ENCODE results near the gene EIF4G3. TPM values are rescaled to one million over a fixed set of nuclear protein-coding genes. Genes with fewer than 3 reads are reported as not detected.

The EIF4G3 gene
- total RNA-seq, 4 donors from 2014 or later: 82.1 to 143 (median 101) TPM

DNA sequence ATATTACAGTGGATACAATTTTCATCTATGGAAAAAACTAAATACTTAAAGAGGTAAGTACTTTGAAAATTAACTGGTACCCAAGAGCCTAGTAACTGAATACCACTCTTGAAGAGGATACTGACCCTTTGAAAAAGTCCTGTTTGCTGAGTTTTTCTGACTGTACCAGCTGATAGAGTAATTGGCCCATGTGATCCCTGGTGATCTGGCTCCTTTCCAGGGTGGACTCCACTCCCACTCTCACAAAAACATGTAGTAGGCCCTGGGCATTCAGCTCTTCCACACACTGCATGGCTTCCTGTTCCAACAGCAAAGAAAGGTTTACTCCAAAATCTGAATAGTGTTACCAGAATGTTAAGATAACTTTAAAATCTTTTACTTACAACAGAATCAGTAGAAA lies 336.0 kb downstream of the EIF4G3 start:
- H3K4me3 ChIP-seq: no peak overlapping the region
- DNase-seq: no peak
- no peaks in the 10 kb centered on the region for H3K9me3 ChIP-seq
- H3K27me3 ChIP-seq: no peaks in the 10 kb centered on the region
- TF ChIP-seq POLR2AphosphoS5 (IDR thresholded peaks at IDR 0.05): no peak
- no peak for TF ChIP-seq EP300 (IDR thresholded peaks at IDR 0.05; ENCODE audit: low read depth)
- TF ChIP-seq POLR2A (IDR thresholded peaks at IDR 0.05): no peak
- TF ChIP-seq, protein P1, sequence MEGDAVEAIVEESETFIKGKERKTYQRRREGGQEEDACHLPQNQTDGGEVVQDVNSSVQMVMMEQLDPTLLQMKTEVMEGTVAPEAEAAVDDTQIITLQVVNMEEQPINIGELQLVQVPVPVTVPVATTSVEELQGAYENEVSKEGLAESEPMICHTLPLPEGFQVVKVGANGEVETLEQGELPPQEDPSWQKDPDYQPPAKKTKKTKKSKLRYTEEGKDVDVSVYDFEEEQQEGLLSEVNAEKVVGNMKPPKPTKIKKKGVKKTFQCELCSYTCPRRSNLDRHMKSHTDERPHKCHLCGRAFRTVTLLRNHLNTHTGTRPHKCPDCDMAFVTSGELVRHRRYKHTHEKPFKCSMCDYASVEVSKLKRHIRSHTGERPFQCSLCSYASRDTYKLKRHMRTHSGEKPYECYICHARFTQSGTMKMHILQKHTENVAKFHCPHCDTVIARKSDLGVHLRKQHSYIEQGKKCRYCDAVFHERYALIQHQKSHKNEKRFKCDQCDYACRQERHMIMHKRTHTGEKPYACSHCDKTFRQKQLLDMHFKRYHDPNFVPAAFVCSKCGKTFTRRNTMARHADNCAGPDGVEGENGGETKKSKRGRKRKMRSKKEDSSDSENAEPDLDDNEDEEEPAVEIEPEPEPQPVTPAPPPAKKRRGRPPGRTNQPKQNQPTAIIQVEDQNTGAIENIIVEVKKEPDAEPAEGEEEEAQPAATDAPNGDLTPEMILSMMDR (IDR thresholded peaks at IDR 0.05): no peak
- intact Hi-C loops (cut with DNase I; ENCODE audit: low total_unique reads): no loop called here
- H3K36me3 ChIP-seq: peaks cover 0 to 17% (median 6%) of the 10 kb centered on the region in 4 donors
- no peak overlapping the region for H3K27ac ChIP-seq
- no peaks in the 10 kb centered on the region for H3K4me1 ChIP-seq
- in situ Hi-C loops (cut with MboI; ENCODE audit: low pct_ligation_motif_present in 1 of 4, low pct_unique_long_range_greater_than_20kb in 1 of 4, low sequenced_read_pairs in 3 of 4): no loop called here

DNA sequence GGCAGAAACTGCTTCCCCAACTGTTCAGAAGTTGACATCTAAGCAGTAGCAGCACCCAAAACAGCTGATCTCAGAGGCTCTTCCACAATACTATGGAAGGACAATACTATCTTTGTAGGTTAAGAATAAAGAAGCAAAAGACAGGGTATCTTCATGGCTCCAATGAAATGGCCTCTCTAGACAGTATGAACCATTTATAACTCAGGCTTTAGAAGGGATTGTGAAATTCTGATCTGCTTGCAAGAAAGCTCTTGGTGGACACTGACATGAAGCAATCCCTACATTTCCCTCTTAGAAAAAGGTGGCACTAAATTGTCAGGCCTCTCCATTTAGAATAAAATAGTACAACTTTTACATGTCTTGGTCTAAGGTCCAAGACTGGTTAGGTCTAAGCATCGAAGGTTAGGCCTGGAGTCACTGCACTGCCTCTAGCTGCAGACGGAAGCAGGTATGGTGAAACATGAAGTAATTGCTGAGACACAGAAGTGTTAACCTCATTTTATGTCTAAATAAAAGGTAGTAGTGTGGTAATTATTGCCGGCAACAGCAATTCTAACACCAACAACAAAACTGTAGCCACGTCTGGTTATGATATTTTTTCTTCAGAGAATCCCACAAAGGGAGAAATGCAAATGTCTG lies 339.0 kb downstream of the EIF4G3 start:
- Histone ChIP-seq H3K4me1 (no peaks in the 10 kb centered on the region), H3K9me3 (no peaks in the 10 kb centered on the region), H3K4me3 (no peak overlapping the region), H3K36me3 (peaks cover 0 to 13% (median 2%) of the 10 kb centered on the region in 4 donors), H3K27me3 (no peaks in the 10 kb centered on the region), H3K27ac (no peak overlapping the region)
- WGBS, 2 donors (ENCODE audit: low coverage in 1 of 2): 67 to 93% methylated on average over 1 to 4 of the region's 4 CpGs
- intact Hi-C loops (cut with DNase I; ENCODE audit: low total_unique reads): no loop called here
- in situ Hi-C loops (cut with MboI; ENCODE audit: low pct_ligation_motif_present in 1 of 4, low pct_unique_long_range_greater_than_20kb in 1 of 4, low sequenced_read_pairs in 3 of 4): no loop called here
- DNase-seq: no peak
- TF ChIP-seq EP300 (IDR thresholded peaks at IDR 0.05; ENCODE audit: low read depth) (no peak), POLR2AphosphoS5 (IDR thresholded peaks at IDR 0.05) (no peak), POLR2A (IDR thresholded peaks at IDR 0.05) (no peak)
- TF ChIP-seq, protein P1 (IDR thresholded peaks at IDR 0.05): no peak

DNA sequence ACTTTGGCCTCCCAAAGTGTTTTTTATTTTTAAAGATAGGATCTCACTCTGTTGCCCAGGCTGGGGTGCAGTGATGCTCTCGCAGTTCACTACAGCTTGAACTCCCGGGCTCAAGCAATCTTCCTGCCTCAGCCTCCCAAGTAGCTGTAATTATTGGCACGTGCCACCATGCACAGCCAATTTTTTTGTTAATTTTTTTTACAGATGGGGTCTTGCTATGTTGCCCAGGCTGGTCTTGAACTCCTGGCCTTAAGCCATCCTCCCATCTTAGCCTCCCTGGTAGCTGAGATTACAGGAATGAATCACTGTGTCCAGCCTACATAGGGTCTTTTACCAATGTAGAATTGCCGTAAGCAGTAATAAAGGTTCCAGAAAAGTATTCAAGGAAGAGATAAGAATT lies 340.5 kb downstream of the EIF4G3 start:
- no peak for TF ChIP-seq POLR2A (IDR thresholded peaks at IDR 0.05)
- TF ChIP-seq EP300 (IDR thresholded peaks at IDR 0.05; ENCODE audit: low read depth): no peak
- TF ChIP-seq POLR2AphosphoS5 (IDR thresholded peaks at IDR 0.05): no peak
- TF ChIP-seq, protein P1 (IDR thresholded peaks at IDR 0.05): no peak
- H3K27me3 ChIP-seq: no peaks in the 10 kb centered on the region
- no peak overlapping the region for H3K27ac ChIP-seq
- intact Hi-C loops (cut with DNase I; ENCODE audit: low total_unique reads) (no loop called here), in situ Hi-C loops (cut with MboI; ENCODE audit: low pct_ligation_motif_present in 1 of 4, low pct_unique_long_range_greater_than_20kb in 1 of 4, low sequenced_read_pairs in 3 of 4) (no loop called here)
- H3K9me3 ChIP-seq: no peaks in the 10 kb centered on the region
- DNase-seq: no peak
- no peak overlapping the region for H3K4me3 ChIP-seq
- peaks cover 0 to 13% (median 2%) of the 10 kb centered on the region in 4 donors for H3K36me3 ChIP-seq
- WGBS, 2 donors (ENCODE audit: low coverage in 1 of 2): 90 to 94% methylated on average over 2 to 4 of the region's 4 CpGs
- H3K4me1 ChIP-seq: no peaks in the 10 kb centered on the region

DNA sequence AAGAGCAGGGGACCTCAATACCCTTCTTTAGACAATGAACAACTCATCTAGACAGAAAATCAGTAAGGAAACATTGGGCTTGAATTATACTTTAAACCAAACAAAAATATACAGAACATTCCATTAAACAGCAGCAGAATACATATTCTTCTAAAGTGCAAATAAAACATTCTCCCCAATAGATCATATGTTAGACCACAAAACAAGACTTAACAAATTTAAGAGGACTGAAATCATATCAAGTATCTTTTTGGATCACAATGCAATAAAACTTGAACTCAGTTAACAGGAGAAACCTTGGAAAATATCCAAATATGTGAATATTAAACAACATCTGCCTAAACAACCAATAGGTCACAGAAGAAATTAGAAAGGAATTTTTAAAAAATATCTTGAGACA lies 341.9 kb downstream of the EIF4G3 start:
- H3K4me1 ChIP-seq: peaks cover 0 to 9% (median 7%) of the 10 kb centered on the region in 4 donors
- intact Hi-C loops (cut with DNase I; ENCODE audit: low total_unique reads): no loop called here
- DNase-seq: no peak
- in situ Hi-C loops (cut with MboI; ENCODE audit: low pct_ligation_motif_present in 1 of 4, low pct_unique_long_range_greater_than_20kb in 1 of 4, low sequenced_read_pairs in 3 of 4): no loop called here
- H3K4me3 ChIP-seq: no peak overlapping the region
- no peaks in the 10 kb centered on the region for H3K27me3 ChIP-seq
- peaks cover 0 to 4% (median 0%) of the 10 kb centered on the region in 4 donors for H3K36me3 ChIP-seq
- H3K27ac ChIP-seq: no peak overlapping the region
- H3K9me3 ChIP-seq: no peaks in the 10 kb centered on the region
- TF ChIP-seq, protein P1 (IDR thresholded peaks at IDR 0.05): no peak
- TF ChIP-seq POLR2AphosphoS5 (IDR thresholded peaks at IDR 0.05): no peak
- TF ChIP-seq EP300 (IDR thresholded peaks at IDR 0.05; ENCODE audit: low read depth): no peak

All from transverse colon (tissue), 4 donors.